H9 (cell line): ENCODE measurements around the gene CENPP. TPM values are rescaled to one million over a fixed set of nuclear protein-coding genes. Genes with fewer than 3 reads are reported as not detected.

Source experiments
- DNase-seq: peaks from one replicate; pipeline ENCODE4 v3.0.0-alpha.2; 2017
- H2AFZ ChIP-seq: one replicate; pipeline ENCODE4 v1.6.1; 2013; ENCODE audit warnings: mild to moderate bottlenecking, low read length, control low read depth, moderate library complexity
- H2AK5ac ChIP-seq: 2 replicates; pipeline ENCODE4 v1.6.1; 2013; ENCODE audit warnings: low read length, control low read depth, mixed read lengths; ENCODE audit not compliant: insufficient read length
- H2BK120ac ChIP-seq: one replicate; pipeline ENCODE4 v1.6.1; 2013; ENCODE audit warnings: low read depth, mild to moderate bottlenecking, low read length, control low read depth, inconsistent platforms; ENCODE audit not compliant: poor library complexity, severe bottlenecking
- H2BK12ac ChIP-seq: 2 replicates; pipeline ENCODE4 v1.6.1; 2013; ENCODE audit warnings: low read length, control low read depth, mixed read lengths, low read depth; ENCODE audit not compliant: insufficient read length
- H2BK15ac ChIP-seq: 2 replicates; pipeline ENCODE4 v1.6.1; 2013; ENCODE audit warnings: low read depth, low read length, control low read depth
- H2BK20ac ChIP-seq: one replicate; pipeline ENCODE4 v1.6.1; 2013; ENCODE audit warnings: low read depth, mild to moderate bottlenecking, low read length, control low read depth, inconsistent platforms; ENCODE audit not compliant: poor library complexity, severe bottlenecking
- H2BK5ac ChIP-seq: 2 replicates; pipeline ENCODE4 v1.6.1; 2013; ENCODE audit warnings: low read length, control low read depth, mixed read lengths; ENCODE audit not compliant: insufficient read length
- H3K14ac ChIP-seq: 2 replicates; pipeline ENCODE4 v1.6.1; 2013; ENCODE audit warnings: low read length, control low read depth; ENCODE audit not compliant: insufficient read depth
- H3K18ac ChIP-seq: 2 replicates; pipeline ENCODE4 v1.6.1; 2013; ENCODE audit warnings: low read depth, mild to moderate bottlenecking, mixed read lengths, low read length, control low read depth; ENCODE audit not compliant: insufficient read length
- H3K23ac ChIP-seq: 2 replicates; pipeline ENCODE4 v1.6.1; 2013; ENCODE audit warnings: low read length, control low read depth, mixed read lengths, low read depth; ENCODE audit not compliant: insufficient read length
- H3K23me2 ChIP-seq: 2 replicates; pipeline ENCODE4 v1.6.1; 2013; ENCODE audit warnings: low read depth, mild to moderate bottlenecking, mixed read lengths, low read length, control low read depth; ENCODE audit not compliant: insufficient read length, poor library complexity, severe bottlenecking
- H3K27ac ChIP-seq: 2 replicates; pipeline ENCODE4 v1.5.1; 2013; ENCODE audit warnings: low read length, control low read depth, mixed read lengths, low read depth; ENCODE audit not compliant: insufficient read length
- H3K27me3 ChIP-seq: 2 replicates; pipeline ENCODE4 v1.6.1; 2013; ENCODE audit warnings: low read length, control low read depth, inconsistent platforms; ENCODE audit not compliant: insufficient read depth
- H3K4ac ChIP-seq: 2 replicates; pipeline ENCODE4 v1.6.1; 2013; ENCODE audit warnings: low read depth, mild to moderate bottlenecking, control low read depth, inconsistent platforms, low read length, moderate library complexity
- H3K4me1 ChIP-seq: 2 replicates; pipeline ENCODE4 v1.6.1; 2013; ENCODE audit warnings: low read length, control low read depth, inconsistent platforms; ENCODE audit not compliant: insufficient read depth
- H3K4me2 ChIP-seq: 2 replicates; pipeline ENCODE4 v1.6.1; 2013; ENCODE audit warnings: low read length, control low read depth, mixed read lengths; ENCODE audit not compliant: insufficient read length, insufficient read depth
- H3K56ac ChIP-seq: 2 replicates; pipeline ENCODE4 v1.6.1; 2013; ENCODE audit warnings: low read depth, mild to moderate bottlenecking, mixed read lengths, low read length, control low read depth; ENCODE audit not compliant: insufficient read length
- H3K79me1 ChIP-seq: 2 replicates; pipeline ENCODE4 v1.6.1; 2013; ENCODE audit warnings: low read depth, mild to moderate bottlenecking, moderate library complexity, low read length, control low read depth, inconsistent platforms; ENCODE audit not compliant: insufficient read depth, poor library complexity, severe bottlenecking
- H3K79me2 ChIP-seq: 2 replicates; pipeline ENCODE4 v1.6.1; 2013; ENCODE audit warnings: low read length, control low read depth, inconsistent platforms; ENCODE audit not compliant: insufficient read depth
- H3K9ac ChIP-seq: 2 replicates; pipeline ENCODE4 v1.6.1; 2013; ENCODE audit warnings: low read length, control low read depth, mixed read lengths; ENCODE audit not compliant: insufficient read length; ENCODE audit errors: extremely low read depth
- H3K9me3 ChIP-seq: one replicate; pipeline ENCODE4 v1.6.1; 2013; ENCODE audit warnings: low read depth, low read length, inconsistent platforms; ENCODE audit not compliant: control insufficient read depth
- H3T11ph ChIP-seq: one replicate; pipeline ENCODE4 v1.6.1; 2013; ENCODE audit warnings: mild to moderate bottlenecking, low read length, control low read depth, inconsistent platforms
- H4K20me1 ChIP-seq: one replicate; pipeline ENCODE4 v1.6.1; 2013; ENCODE audit not compliant: control insufficient read depth, insufficient read length, insufficient read depth
- H4K5ac ChIP-seq: 2 replicates; pipeline ENCODE4 v1.6.1; 2013; ENCODE audit warnings: low read depth, mild to moderate bottlenecking, mixed read lengths, low read length, control low read depth; ENCODE audit not compliant: insufficient read length
- H4K8ac ChIP-seq: replicated peaks from 2 replicates; pipeline ENCODE4 v1.6.1; 2013; ENCODE audit warnings: low read length, control low read depth, mixed read lengths, low read depth; ENCODE audit not compliant: insufficient read length
- H4K91ac ChIP-seq: 2 replicates; pipeline ENCODE4 v1.6.1; 2013; ENCODE audit warnings: low read depth, mild to moderate bottlenecking, moderate library complexity, mixed read lengths, low read length, control low read depth; ENCODE audit not compliant: insufficient read length
- H3K27ac Mint-ChIP-seq, 3 experiments: 2 replicates in 2 of 3; 3 replicates in 1 of 3; pipeline ENCODE4 v1.8.0; 2020 to 2021; ENCODE audit warnings: mixed read lengths in 3 of 3, mild to moderate bottlenecking in 1 of 3, moderate library complexity in 1 of 3
- H3K27me3 Mint-ChIP-seq: 2 replicates; pipeline ENCODE4 v1.8.0; 2021; ENCODE audit warnings: low read depth, mild to moderate bottlenecking, moderate library complexity, mixed read lengths
- H3K36me3 Mint-ChIP-seq, 3 experiments: 2 replicates in 2 of 3; 3 replicates in 1 of 3; pipeline ENCODE4 v1.8.0; 2020 to 2021; ENCODE audit warnings: low read depth in 3 of 3, mixed read lengths in 3 of 3; ENCODE audit not compliant: insufficient read depth in 1 of 3
- H3K4me1 Mint-ChIP-seq, 2 experiments: 2 replicates each; pipeline ENCODE4 v1.8.0; 2020; ENCODE audit warnings: mixed read lengths in 2 of 2
- H3K4me3 Mint-ChIP-seq, 2 experiments: 2 replicates in 1 of 2; 3 replicates in 1 of 2; pipeline ENCODE4 v1.8.0; 2020 to 2021; ENCODE audit warnings: mild to moderate bottlenecking in 2 of 2, mixed read lengths in 2 of 2, moderate library complexity in 1 of 2
- H3K9me3 Mint-ChIP-seq, 2 experiments: 2 replicates in 1 of 2; 3 replicates in 1 of 2; pipeline ENCODE4 v1.8.0; 2020; ENCODE audit warnings: mild to moderate bottlenecking in 2 of 2, mixed read lengths in 2 of 2, moderate library complexity in 1 of 2
- CTCF ChIP-seq: fragments of 200-600 bp; sonication (generic); conservative IDR thresholded peaks from 3 replicates; pipeline ENCODE4 v1.8.0; 2021; ENCODE audit warnings: antibody characterized with exemption, mild to moderate bottlenecking
- WGBS: extraction: QIAGEN DNeasy Blood & Tissue Kit; methylation state at CpG from one replicate; pipeline ENCODE4 v1.1.7; 2013; ENCODE audit warnings: missing lambda C conversion rate, low lambda C conversion rate, mixed read lengths; ENCODE audit not compliant: insufficient read length; ENCODE audit errors: extremely low coverage; 5-methylcytosine and 5-hydroxymethylcytosine counted together
- total RNA-seq: library from RNA; stranded (reverse); gene quantifications from 2 replicates; pipeline ENCODE4 v1.2.1, GENCODE V29; 2021

The CENPP gene
- total RNA-seq, 1 experiment from 2014 or later, result 9.1 TPM

- Histone ChIP-seq H2BK5ac (no peak overlapping the region), H3K4me1 (no peaks in the 10 kb centered on the region), H4K91ac (no peak overlapping the region), H3K79me2 (no peaks in the 10 kb centered on the region), H3K4me2 (no peak overlapping the region), H3K9ac (no peak overlapping the region), H2BK20ac (no peak overlapping the region), H3K23ac (no peak overlapping the region), H2BK120ac (no peak overlapping the region), H3K23me2 (no peaks in the 10 kb centered on the region), H3K27ac (no peak overlapping the region), H3K4ac (no peak overlapping the region), H3K18ac (no peak overlapping the region), H3K9me3 (no peaks in the 10 kb centered on the region), H2AK5ac (no peak overlapping the region), H4K5ac (no peak overlapping the region), H2BK15ac (no peak overlapping the region), H3K14ac (no peak overlapping the region), H4K20me1 (no peaks in the 10 kb centered on the region), H2BK12ac (no peak overlapping the region), H3K56ac (no peak overlapping the region), H4K8ac (no peak overlapping the region), H3T11ph (no peak overlapping the region), H3K27me3 (no peaks in the 10 kb centered on the region), H2AFZ (no peak overlapping the region), H3K79me1 (no peaks in the 10 kb centered on the region)
- no CpG with 5 or more reads among the region's 4 CpGs for whole genome bisulfite sequencing
- Mint-ChIP-seq H3K27ac (peak overlapping the region in 1 of 3 experiments; percentile 25; a peak in 1 of 7 replicates), H3K4me1 (no peaks in the 10 kb centered on the region), H3K36me3 (peaks cover 27 to 76% (median 52%) of the 10 kb centered on the region in 3 experiments; a peak in 6 of 7 replicates), H3K27me3 (no peaks in the 10 kb centered on the region), H3K9me3 (no peaks in the 10 kb centered on the region), H3K4me3 (no peak overlapping the region)
- TF ChIP-seq CTCF, result no peak
- DNase-seq, result peak; percentile 6
Measured at GRCh38 chr9:92645041-92645440, 319.3 kb downstream of the CENPP start.
